ENCODE results near the gene SLC25A42.

- TF ChIP-seq CTCF (IDR thresholded peaks at IDR 0.05) (no peak), POLR2A (IDR thresholded peaks at IDR 0.05) (no peak)
Observed at GRCh38 chr19:19134687-19135158, 70.9 kb downstream of the SLC25A42 start.
